Fibroblast of skin of scalp (primary cell): ENCODE results near the gene ABAT.
A peak's percentile ranks its signal among the peaks of the same experiment; 100 is the strongest.
"Not testable (repeated sequence)": the region's sequence is repeated elsewhere in the genome, so short reads cannot be mapped to it uniquely, and the experiment has no call there.

Experiments used
- DNase-seq: peaks from one replicate; pipeline ENCODE4 v3.0.0-alpha.2; 2013

The ABAT gene

DNA sequence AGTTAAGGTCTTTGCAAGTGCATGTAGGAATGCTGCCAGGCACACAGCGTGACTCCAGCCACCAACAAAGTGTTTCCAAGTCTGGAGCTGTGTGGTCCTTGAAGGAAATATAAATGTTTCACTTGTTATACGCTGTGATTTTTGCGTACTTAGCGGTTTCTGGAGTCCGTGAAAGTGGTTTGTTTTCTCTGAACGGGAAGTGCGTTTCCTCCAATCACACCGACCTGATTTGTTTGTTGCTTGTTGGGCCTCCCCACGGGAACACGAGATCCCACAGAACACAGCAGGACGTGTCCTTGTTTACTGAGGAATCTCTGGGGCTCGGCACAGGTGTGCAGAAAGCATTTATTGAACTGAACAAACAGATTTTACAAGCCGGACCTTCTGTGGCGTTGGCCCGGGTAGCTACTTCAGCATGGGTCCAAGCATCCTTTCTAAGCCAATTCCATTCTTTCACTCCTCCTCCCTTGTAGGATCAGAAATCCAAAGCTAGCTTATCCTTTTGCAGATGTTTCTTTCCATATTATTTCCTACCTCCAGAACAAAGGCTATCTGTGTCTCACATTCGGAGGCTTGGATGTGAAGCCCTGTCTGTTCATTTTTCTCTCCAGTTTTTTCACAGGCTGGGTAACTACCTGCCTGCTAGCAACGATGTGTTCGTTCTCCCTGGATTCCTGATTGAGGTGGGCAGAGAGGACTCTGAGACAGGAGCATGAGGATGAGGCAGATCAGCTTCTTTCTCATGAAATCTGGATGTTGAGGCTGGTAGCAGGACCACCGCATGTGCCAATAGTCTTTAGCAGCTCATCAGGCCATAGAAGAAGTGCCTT lies 44.6 kb downstream of the ABAT start:
- DNase-seq, result no peak

DNA sequence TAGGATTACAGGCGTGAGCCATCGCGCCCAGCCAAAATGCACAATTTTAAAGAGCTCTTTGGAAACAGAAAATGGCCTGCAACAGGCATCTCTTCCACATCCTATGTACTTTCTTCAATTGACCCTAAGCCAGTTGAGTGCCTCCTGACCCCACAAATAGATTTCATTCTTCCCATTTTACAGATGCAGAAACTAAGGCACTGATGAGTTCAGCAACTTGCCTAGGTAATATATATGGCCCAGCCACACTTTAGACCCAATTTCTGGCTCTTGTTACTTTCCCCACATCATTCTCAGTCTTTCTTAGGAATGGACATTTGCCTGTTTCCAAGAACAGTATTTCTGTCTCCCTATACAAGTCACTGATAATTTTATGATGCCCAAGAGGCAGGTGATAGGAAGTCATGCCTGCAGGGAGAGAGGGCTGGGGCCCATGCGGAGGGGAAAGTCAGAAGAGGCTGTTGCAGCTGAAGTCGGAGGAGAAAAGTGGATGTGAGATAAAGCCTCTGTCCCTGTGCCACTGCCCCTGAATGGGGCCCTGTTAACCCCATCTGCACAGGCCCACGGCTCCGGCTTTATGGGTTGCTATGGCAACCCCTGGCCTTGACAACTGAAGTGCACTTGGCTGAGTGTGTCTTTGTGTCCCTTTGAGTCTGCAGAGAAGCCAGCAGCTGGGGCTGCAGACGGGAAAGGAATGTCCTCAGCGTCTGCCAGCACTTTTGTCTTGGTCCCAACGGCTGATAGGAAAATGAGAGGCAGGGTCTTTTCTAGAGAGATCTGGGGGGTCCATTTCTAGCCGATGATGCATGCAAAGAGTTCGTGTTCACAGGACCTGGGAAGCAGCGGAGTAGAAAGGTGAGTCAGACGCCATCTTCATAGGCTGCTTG lies 45.9 kb downstream of the ABAT start:
- DNase-seq, result peak; percentile 1

DNA sequence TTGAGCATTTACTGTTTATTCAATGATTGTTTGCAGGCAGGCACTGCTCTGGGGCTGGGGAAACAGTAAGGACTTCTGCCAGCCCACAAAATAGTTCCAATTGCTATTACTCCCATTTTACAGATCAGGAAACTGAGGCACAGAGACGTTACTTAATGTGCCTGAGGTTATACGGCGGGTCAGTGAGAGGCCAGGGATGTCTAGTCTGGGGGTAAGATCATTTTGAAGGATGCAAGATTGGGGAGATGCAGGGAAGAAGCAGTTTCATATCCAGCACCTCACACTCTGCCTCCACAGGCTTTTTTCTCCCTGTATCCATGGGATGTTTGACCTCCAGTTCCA lies 46.5 kb downstream of the ABAT start:
- DNase-seq, result no peak

DNA sequence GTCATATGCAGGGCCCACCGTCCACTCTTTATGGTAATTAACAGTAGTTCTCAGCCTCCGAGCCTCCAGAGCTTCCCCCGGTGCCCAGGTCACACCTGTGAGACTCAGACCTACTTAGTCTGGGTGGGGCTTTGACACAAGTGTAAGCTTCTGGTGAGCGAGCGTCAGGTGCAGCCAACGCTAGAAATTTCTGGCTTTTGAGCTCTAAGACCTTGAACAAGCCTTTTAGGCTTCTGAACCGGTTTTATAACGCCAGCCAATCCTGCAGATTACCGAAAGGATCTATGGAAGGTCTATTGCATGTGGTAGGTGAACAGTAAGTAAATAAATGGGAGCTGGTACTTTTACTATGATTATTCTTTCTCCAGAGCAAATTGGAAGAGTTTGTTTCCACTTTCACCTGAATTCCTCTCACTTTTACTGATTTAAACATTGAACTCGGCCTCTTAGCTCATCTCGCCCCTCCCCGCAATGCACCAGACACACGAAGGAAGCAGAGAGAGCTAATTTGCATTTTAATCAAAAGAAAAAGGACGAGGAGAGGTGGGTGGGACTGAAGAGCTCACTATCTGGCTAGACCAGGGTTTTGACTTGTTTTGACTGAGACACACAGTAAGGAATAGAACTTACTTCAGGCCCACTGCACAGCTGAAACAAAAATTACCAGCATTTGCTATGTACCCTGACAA lies 47.1 kb downstream of the ABAT start:
- no peak for DNase-seq

DNA sequence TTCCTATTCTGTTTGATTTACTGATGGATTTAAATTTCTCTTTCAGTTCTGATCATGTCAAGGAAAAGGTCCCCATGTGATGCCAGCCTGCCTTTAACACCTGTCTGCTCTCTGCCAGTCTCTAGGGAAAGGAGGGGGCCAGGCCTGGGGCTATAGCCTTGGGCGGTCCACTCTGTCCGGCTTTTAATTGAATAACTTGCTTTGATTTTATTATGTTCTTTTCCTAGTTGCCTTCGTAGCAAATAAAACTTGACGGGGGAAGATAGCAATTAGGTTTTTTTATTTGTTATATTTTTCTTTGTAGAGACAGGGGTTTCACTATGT lies 47.6 kb downstream of the ABAT start:
- no peak for DNase-seq

DNA sequence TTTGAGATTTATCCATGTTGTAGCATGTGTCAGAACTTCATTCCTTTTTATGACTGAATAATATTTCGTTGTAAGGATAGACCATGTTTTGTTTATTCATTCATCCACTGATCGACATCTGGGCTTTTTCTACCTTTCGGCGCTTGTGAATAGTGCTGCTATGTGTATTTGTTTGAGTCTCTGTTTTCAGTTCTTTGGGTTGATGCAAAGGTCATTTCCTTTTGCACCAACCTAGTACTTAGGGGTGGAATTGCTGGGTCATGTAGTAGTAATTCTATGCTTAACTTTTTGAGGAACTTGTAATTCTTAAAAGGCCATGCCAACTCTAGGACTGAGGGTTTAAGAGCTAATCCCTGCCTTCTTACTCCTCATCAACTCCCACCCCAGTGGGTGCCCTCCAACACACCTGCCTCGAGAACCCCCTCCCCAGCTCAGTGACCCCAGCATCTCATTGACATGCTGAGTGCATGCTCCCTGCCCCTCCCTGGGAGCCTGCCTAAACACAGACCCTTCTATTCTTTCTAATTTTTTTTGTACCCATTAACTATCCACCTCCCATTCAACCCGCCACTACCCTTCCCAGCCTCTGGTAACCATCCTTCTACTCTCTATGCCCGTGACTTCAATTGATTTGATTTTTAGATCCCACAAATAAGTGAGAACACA lies 51.2 kb downstream of the ABAT start:
- DNase-seq, result no peak

DNA sequence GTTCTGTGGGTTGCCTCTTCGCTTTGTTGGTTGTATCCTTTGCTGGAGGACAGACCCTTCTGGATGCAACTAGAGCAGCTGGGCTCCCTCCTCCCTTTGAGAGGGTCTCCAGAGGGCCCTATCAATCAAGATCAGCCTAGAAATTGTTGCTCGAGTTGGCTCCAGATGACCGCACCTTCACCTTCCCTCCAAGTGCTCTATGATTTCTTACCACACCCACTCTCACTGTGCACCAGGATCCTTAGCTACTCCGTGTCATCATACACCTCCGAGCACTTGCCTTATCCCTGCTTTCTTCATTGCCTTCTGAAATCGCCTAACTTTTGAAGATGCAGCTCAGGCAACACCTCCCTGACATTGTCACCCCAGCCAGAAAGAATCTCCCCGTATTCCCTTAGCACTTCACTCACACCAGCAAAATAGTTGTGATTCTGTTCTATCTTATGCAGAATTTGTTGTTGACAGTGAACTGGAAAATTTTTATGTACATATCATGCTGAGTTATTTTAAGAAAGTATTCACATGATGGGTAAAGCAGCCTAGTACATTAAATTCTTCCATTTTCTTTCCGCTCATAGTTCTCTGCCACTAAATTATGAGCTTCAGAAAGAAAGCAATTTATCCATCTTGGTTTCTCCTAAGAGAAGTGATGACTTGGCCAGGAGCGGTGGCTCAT lies 52.9 kb downstream of the ABAT start:
- no peak for DNase-seq

DNA sequence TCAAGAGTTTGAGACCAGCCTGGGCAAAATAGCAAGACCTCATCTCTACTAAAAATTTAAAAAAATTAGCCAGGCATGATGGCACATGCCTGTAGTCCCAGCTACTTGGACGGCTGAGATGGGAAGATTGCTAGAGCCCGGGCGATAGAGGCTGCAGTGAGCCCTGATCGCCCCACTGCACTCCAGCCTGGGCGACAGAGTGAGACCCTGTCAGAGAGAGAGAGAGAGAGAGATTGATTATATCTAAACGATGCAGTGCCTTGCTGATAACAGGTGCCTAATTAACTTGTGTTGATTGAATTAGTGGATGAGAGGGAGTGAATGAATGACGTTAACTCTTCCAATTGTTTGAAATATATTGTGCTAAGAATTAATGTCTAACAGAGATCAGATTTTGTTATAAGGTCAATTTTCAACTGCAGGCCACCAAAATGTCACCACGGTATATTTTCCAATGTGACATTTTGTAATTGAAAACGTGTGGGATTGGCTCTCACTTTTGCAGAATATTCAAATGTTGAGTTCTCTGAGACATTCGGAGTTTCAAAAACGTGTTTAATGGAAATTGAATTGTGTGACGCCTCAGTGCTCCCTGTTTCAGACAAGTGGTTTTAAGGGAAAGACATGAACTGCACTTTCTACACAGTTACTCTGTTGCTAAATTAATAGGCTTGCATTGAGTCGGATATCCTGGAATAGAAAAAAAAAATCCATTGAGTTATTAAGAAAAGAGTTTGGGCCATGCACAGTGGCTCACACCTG lies 53.6 kb downstream of the ABAT start:
- DNase-seq, result no peak

DNA sequence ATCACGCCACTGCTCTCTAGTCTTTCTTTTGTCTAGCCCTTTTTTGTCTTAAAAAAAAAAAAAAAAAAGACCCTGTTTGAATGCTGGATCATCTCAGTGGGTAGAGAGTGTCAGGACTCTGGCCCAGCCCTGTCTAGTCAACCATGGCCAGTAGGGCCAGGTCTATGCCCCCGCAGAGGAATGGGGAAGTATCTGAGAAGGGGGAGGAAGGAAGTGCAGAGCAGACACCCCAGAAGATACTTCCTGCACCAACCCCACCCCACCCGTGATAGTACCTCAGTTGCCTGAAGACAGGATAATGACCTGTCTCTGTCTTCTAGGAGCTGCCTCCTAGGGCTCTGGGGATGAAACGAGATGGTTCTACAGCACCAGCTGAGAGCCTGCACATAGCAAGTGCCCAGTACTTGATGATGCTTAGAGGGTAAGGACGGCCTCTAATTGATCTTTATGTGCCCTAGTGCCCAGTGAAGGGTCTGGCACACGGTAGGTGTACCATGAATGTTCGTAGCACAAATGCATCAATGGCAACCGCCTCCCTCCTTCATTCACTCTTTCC lies 55.4 kb downstream of the ABAT start:
- DNase-seq, result no peak

DNA sequence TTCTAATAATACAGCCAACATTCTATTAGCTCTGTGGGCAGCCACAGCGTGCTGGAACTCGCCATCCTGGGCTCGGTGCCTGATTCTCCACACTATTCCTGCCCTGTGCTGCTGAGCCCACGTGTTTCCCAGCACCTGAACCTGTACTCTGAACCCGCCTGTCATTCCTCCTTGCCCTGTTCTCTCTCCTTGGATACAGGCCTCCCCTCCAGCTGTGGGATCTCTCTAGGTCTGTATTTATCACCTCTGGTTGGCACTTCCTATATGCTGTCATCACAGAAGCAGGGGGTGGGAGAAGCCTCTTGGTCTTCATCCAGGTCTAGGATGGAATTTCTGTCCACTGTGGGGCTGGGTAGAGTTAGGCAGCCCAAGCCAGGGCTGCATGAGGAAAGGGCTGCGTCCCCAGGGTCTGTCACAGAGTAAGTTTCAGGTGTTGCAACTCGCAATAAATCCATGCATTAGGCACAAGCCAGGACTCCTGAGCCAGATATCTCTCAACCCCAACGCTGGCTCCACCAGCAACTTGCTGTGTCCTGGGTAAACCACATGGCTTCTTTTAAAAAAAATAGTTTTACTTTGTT lies 56.0 kb downstream of the ABAT start:
- DNase-seq, result no peak

DNA sequence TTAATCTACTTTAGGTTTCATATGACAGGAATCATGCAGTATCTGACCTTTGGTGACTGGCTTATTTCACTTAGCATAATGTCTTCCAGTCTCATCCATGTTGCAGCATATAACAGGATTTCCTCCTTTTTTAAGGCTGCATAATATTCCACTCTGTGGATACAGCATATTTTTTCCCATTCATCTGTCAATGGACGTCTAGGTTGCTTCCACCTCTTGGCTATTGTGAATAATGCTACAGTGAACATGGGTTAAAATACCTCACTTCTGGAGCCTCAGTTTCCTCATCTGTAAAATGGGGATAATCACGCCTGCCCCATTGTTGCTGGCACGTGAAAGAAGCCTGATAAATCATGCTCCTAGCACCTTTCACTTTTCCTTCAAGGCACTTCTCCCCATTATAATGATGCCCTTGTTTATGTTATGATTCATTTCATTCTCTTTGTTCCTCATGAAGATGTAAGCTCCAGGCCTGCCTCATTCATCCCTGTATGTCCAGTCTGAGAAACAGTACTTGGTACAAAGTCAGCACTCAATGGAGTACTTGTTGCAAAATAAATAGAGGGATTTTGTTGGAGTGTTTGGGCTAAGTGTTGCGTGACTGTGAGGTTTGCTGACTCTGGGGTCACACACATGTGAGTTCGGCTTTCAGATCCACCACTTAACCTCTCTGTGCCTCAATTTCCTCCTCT lies 59.6 kb downstream of the ABAT start:
- no peak for DNase-seq

DNA sequence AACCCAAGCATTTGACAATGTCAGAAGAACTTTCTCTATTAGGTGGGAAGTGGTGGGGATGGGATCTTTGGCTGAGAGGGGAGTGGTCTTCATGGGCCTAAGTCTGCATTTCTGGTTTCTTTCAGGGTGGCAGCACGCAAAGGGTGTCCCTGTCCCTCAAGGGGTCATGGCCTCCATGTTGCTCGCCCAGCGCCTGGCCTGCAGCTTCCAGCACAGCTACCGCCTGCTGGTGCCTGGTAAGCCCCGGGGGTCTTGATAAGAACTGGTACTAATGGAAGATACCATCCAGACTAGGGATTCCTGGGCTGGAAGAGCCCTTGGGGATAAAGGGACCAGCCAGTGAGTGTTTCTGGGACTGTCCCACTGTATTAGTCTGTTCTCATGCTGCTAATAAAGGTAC lies 61.2 kb downstream of the ABAT start:
- DNase-seq, result no peak

DNA sequence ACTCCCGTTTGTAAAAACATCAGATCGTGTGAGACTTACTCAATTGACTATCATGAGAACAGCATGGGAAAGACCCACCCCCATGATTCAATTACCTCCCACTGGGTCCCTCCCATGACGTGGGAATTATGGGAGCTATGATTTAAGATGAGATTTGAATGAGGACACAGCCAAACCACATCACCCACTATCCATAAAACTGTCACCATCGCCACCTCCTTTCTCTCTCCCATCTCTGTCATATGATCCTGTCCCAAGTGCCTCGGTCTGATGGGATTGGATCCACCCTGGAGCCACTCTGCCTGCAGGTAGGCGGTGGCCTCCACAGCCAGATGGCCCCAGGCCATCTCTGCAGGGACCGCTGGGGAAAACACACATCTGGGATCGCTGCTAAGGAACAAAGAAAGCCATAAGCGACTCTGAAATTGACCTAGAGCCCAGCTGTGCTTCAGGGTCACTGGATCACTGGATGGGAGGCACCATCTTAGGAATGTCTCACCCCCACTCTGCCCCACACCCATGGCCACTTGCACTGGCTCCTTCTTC lies 61.8 kb downstream of the ABAT start:
- no peak for DNase-seq

DNA sequence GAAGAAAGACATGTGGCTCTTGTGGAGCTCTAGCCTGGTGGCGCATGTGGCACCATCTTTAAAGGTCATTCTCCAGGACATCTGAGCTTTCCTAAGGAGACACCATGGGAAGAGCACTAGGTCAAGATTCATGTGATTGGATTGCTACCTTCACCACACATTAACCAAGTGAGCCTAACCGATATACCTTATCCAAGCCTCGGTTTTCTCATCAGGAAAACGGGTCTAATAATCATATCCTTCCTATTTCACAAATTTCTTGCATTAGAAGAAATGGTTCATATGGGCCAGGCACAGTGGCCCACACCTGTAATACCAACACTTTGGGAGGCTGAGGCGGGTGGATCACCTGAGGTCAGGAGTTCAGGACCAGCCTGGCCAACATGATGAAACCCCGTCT lies 64.7 kb downstream of the ABAT start:
- no peak for DNase-seq

DNA sequence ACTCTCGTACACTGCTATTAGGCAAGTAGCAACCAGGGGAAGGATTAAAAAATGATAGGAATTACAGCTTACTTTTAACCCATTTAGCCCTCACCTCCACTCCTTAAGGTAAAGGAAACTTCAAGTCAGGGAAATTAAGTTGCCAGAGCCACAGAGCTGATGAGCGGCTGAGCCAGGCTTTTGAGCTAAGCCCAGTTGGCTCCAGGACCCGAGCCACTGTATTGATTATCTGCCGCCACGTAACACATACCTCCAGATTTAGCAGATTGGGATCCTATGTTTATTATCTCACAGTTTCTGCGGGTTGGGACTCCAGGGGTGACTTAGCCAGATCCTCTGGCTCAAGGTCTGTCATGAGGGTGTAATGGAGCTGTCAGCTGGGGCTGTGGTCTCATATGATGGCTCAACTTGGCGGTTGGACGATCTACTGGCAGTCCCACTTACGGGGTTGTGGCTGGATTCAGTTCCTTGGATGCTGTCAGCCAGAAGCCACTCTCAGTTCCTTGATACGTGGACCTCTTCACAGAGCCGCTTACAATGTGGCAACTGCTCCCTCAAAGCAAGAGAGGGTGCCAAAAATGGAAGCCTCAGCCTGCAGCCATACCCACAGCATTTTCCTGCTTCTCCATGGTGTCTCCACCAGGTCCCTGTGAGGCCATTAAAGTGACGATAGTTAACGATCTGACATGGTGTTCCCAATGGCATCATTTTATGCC lies 65.7 kb downstream of the ABAT start:
- no peak for DNase-seq

DNA sequence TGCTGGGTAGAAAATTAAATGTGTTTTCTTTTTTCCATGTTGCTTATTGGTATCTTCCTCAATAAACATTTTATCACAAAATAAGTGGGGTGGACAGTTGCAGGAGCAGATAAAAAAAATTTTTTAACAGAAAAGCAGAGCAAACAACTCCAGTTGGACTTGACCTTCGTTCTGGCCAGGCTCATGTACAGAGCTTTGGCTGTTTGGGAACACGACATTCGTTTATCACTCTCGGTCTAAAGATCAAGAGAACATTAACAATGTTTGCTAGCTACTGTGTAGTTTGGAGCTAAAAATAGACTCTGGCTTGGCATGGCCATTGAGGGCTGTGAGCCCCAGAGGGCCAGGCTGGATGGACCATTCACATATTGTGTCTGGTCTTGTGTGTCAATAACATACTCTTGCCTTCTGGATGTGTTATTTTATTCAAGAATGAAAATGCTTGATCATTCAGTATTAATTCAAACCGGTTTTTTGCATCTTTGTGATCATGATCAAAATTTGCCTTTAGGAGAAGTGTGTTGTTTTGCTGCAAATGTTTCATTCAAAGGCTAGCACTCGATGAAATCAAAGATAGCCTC lies 66.4 kb downstream of the ABAT start:
- no peak for DNase-seq

DNA sequence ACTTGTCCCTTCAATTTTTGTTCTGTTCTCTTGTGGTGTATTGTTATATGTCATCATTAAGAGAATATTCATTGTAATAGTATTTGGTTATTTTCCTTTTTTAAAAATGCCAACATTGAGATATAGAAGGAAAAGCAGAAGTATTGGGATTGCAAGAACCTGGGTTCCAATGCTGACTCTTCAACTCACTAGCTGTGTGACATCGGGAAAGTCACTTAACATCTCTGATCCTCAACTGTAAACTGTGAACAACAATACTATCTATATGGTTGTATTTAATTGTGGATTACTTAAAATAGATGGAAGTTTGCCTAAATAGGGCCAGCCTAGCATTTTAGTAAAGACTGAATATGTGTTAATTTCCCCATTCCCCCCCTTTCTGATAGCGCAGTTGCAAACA lies 67.2 kb downstream of the ABAT start:
- no peak for DNase-seq

DNA sequence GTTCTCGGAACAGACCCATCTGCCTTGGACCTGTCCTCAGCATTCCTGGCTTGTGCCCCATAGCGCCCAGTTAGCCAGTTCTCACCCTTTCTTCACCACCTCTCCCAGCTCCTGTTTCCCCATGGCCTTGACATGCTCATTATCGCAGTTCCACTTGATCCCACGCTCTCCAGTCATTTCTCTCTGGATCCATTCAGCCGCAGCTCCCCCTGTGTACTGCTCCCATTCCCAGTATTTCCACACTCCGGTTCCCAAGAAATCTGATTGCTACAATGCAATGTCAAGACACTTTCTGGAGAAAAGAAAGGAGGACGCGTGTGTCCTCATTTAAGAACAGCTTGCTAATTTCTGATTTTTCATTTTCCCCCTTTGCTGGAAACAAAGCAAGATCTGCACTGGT lies 67.7 kb downstream of the ABAT start:
- DNase-seq, result no peak

DNA sequence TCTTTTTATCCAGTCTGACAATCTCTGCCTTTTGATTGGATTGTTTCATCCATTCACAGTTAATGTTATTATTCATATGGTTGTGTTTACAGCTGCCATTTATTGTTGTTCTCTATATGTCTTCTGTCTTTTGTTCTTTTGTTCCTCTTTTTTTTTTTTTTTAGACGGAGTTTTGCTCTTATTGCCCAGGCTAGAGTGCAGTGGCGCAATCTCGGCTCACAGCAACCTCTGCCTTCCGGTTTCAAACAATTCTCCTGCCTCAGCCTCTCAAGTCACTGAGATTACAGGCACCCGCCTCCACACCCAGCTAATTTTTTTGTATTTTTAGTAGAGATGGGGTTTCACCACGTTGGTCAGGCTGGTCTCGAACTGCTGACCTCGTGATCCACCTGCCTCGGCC lies 74.5 kb downstream of the ABAT start:
- not testable (repeated sequence) for DNase-seq
